ENCODE measurements around the gene TMEM59. TPM values are rescaled to one million over a fixed set of nuclear protein-coding genes. Genes with fewer than 3 reads are reported as not detected.

The TMEM59 gene
- total and polyA plus RNA-seq, 2 of the 8 experiments (the other 6 are each of a cell fraction or from before 2014, with no cell fraction given): 116 to 139 TPM

DNA sequence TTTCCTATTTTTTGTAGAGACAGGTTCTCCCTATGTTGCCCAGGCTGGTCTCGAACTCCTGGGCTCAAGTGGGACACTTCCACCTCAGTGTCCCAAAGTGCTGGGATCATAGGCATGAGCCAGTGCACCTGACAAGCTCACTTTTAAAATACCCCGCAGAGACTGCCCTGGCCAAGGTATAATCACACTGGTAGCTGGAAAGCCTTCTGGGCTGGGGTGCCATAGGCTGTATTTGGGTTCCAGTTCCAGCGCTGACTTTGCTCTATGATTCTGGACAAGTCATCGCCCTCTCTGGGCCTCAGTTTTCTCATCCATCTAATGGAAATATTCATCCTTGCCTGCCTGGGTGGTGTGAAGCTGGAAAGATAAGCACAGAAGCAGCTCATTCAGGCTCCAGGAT, 45.4 kb downstream of the TMEM59 start (continued):
- no peak for TF ChIP-seq ASH2L (IDR thresholded peaks at IDR 0.05; ENCODE audit: low read length)
- no peak for TF ChIP-seq GABPA (IDR thresholded peaks at IDR 0.05; ENCODE audit: borderline replicate concordance, insufficient read depth, low read length)
- TF ChIP-seq JUND (IDR thresholded peaks at IDR 0.05; ENCODE audit: low read length): no peak
- TF ChIP-seq SIRT6 (IDR thresholded peaks at IDR 0.05; ENCODE audit: low read length): no peak
- TF ChIP-seq USF2 (IDR thresholded peaks at IDR 0.05; ENCODE audit: low read length): no peak
- no peak for TF ChIP-seq SP1 (IDR thresholded peaks at IDR 0.05; ENCODE audit: low read depth, low read length)
